SH-SY5Y (cell line): ENCODE data around the gene MAP1B.

Experiments used
- GATA2 ChIP-seq: IDR thresholded peaks from 2 replicates; pipeline ENCODE4 v1.6.1; 2011; ENCODE audit warnings: mild to moderate bottlenecking, low read depth, low read length
- GATA3 ChIP-seq: IDR thresholded peaks from 2 replicates; pipeline ENCODE4 v1.6.1; 2011; ENCODE audit warnings: low read depth, mild to moderate bottlenecking, low read length, moderate library complexity

DNA sequence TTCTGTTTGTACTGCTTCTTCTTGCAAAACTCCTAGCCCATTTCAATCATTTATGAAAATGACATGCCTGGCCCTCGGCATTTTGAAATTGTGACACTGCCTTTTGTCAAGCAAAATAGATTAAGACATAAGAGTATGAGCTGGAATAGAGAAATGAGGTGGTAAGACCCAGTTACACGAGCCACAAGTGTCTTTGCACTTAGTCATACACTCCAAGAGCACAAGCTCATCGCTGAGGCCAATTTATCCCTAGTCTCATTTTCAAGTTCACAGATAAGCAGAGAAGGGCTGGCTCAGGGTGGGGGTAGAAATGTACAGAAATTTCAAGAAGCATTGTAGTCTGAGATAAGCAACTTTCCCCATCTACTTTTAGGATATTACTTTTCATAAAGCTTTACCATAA lies 40.6 kb upstream of the MAP1B start:
- TF ChIP-seq GATA3 (no peak), GATA2 (no peak)
